Endothelial cell of umbilical vein (primary cell): Measurements from ENCODE around the gene TMEM154. TPM values are rescaled to one million over a fixed set of nuclear protein-coding genes. Genes with fewer than 3 reads are reported as not detected.

ENCODE experiments used
- BruUV-seq: library from RNA; stranded (reverse); fragments of 400-500 nt; replicated peaks from 2 replicates; lab custom pipeline; 2021; lab: Mats Ljungman, UMichigan
- CTCF ChIA-PET: fragments of 300-600, 350-600 bp; sonication (Branson Sonifier 250); formaldehyde crosslinking; loops from one replicate; lab custom pipeline; 2021; ENCODE audit warnings: antibody characterized with exemption, inconsistent platforms; lab: Charles Lee
- POLR2A ChIA-PET: fragments of 300-600, 350-600 bp; sonication (Branson Sonifier 250); formaldehyde crosslinking; loops from one replicate; lab custom pipeline; 2021; ENCODE audit warnings: antibody characterized with exemption, inconsistent platforms; lab: Charles Lee
- DNase-seq: peaks from one replicate; pipeline ENCODE4 v3.0.0-alpha.2; 2011; ENCODE audit warnings: low read depth, low spot score
- FAIRE-seq: peaks from 2 replicates; lab custom pipeline; 2011; peaks lifted over from hg19 to GRCh38; lab: Jason Lieb, UNC
- H2AFZ ChIP-seq: 2 replicates; pipeline ENCODE4 v1.6.0; 2012; ENCODE audit warnings: low read depth, low read length, control low read depth, inconsistent platforms
- H3K27ac ChIP-seq: 2 replicates; pipeline ENCODE4 v1.5.1; 2011; ENCODE audit warnings: low read depth, mild to moderate bottlenecking, control low read depth, low read length, moderate library complexity; ENCODE audit not compliant: insufficient read depth
- H3K27me3 ChIP-seq, 2 experiments: 2 replicates each; pipeline versions ENCODE4 v1.6.0 to v1.6.1; 2011; ENCODE audit warnings: low read length in 2 of 2, mixed read lengths in 1 of 2; ENCODE audit not compliant: control insufficient read depth in 2 of 2, insufficient read depth in 2 of 2
- H3K36me3 ChIP-seq, 2 experiments: 2 replicates in 1 of 2; 3 replicates in 1 of 2; pipeline ENCODE4 v1.5.1; 2011; ENCODE audit warnings: low read length in 2 of 2, mild to moderate bottlenecking in 1 of 2, moderate library complexity in 1 of 2; ENCODE audit not compliant: control insufficient read depth in 2 of 2, insufficient read depth in 2 of 2; ENCODE audit errors: extremely low read depth in 1 of 2
- H3K4me1 ChIP-seq: 3 replicates; pipeline ENCODE4 v1.5.1; 2011; ENCODE audit warnings: mild to moderate bottlenecking, low read length; ENCODE audit not compliant: control insufficient read depth, insufficient read depth; ENCODE audit errors: extremely low read depth
- H3K4me2 ChIP-seq: 2 replicates; pipeline ENCODE4 v1.6.1; 2011; ENCODE audit warnings: low read length, control low read depth, mixed read lengths; ENCODE audit not compliant: insufficient read depth
- H3K4me3 ChIP-seq, 3 experiments: fragments of 200-600 bp in 1 of 3; sonication (generic), shearing (Covaris generic) in 1 of 3; replicated peaks in 1 of 3; 2 replicates each; pipeline ENCODE4 v1.5.1; 2011 to 2016; ENCODE audit warnings: control low read depth in 3 of 3, low read length in 3 of 3, mild to moderate bottlenecking in 2 of 3, inconsistent platforms in 1 of 3, low read depth in 1 of 3, moderate library complexity in 1 of 3; ENCODE audit not compliant: insufficient read depth in 1 of 3
- H3K79me2 ChIP-seq: 2 replicates; pipeline ENCODE4 v1.6.0; 2012; ENCODE audit warnings: low read length, inconsistent platforms; ENCODE audit not compliant: control insufficient read depth, insufficient read depth
- H3K9ac ChIP-seq: replicated peaks from 2 replicates; pipeline ENCODE3; 2011; ENCODE audit warnings: low read length, control low read depth; ENCODE audit not compliant: insufficient read depth; ENCODE audit errors: extremely low read depth
- H3K9me1 ChIP-seq: replicated peaks from 3 replicates; pipeline ENCODE4 v1.6.0; 2011; ENCODE audit warnings: mild to moderate bottlenecking, low read length; ENCODE audit not compliant: control insufficient read depth, insufficient read depth; ENCODE audit errors: extremely low read depth
- H3K9me3 ChIP-seq: replicated peaks from 2 replicates; pipeline ENCODE4 v1.5.1; 2012; ENCODE audit warnings: low read length, inconsistent platforms; ENCODE audit not compliant: control insufficient read depth, insufficient read depth
- H4K20me1 ChIP-seq: replicated peaks from 2 replicates; pipeline ENCODE3; 2011; ENCODE audit warnings: mild to moderate bottlenecking, low read length; ENCODE audit not compliant: control insufficient read depth, insufficient read depth; ENCODE audit errors: extremely low read depth
- EZH2 ChIP-seq: IDR thresholded peaks from 2 replicates; pipeline ENCODE4 v1.6.1; 2012; ENCODE audit warnings: borderline replicate concordance, low read depth, mild to moderate bottlenecking, moderate library complexity, low read length, inconsistent platforms; ENCODE audit not compliant: severe bottlenecking
- FOS ChIP-seq: IDR thresholded peaks from 2 replicates; pipeline ENCODE4 v1.6.1; 2011; ENCODE audit warnings: mild to moderate bottlenecking, low read length, moderate library complexity, borderline replicate concordance; ENCODE audit not compliant: insufficient read depth
- GATA2 ChIP-seq: IDR thresholded peaks from 2 replicates; pipeline ENCODE4 v1.7.0; 2011; ENCODE audit warnings: low read depth, mild to moderate bottlenecking, moderate library complexity, mixed read lengths, low read length; ENCODE audit not compliant: insufficient read length, insufficient read depth
- JUN ChIP-seq: IDR thresholded peaks from 2 replicates; pipeline ENCODE4 v1.6.1; 2011; ENCODE audit warnings: borderline replicate concordance, low read depth; ENCODE audit not compliant: insufficient read length, insufficient read depth
- MYC ChIP-seq: IDR thresholded peaks from one replicate; pipeline ENCODE4 v1.6.1; 2011; ENCODE audit warnings: mild to moderate bottlenecking, low read depth, low read length
- POLR2A ChIP-seq: IDR thresholded peaks from 2 replicates; pipeline ENCODE4 v1.6.1; 2012; ENCODE audit warnings: low read depth, mild to moderate bottlenecking, control low read depth, low read length
- POLR2AphosphoS5 ChIP-seq: IDR thresholded peaks from 2 replicates; pipeline ENCODE4 v1.6.1; 2012; ENCODE audit warnings: low read depth, mild to moderate bottlenecking, control low read depth, low read length, moderate library complexity; ENCODE audit not compliant: insufficient read depth
- dilution Hi-C: fragments of 300-500 bp; cut with MboI; formaldehyde crosslinking; loops from one replicate; pipeline ENCODE4 v1.15.0; 2019; ENCODE audit warnings: low sequenced_read_pairs; ENCODE audit not compliant: extremely low pct_ligation_motif_present
- intact Hi-C: fragments of 100-400 bp; cut with micrococcal nuclease; formaldehyde crosslinking; loops from one replicate; pipeline ENCODE4 v1.10.0; 2022
- polyA plus RNA-seq, 4 experiments: library from polyadenylated mRNA; depleted of rRNA in 3 of 4; stranded (reverse) in 3 of 4; unstranded in 1 of 4; fragments of >200 nt; gene quantifications; 2 replicates each; pipeline versions ENCODE4 v1.2.1 to v1.2.3, GENCODE V29; 2011 to 2012; ENCODE audit warnings: missing spikeins in 1 of 4
- total RNA-seq: library from RNA; stranded (reverse); gene quantifications from 2 replicates; pipeline ENCODE4 v1.2.3, GENCODE V29; 2021
- TF ChIP-seq, protein P1 (sequence below): IDR thresholded peaks from 2 replicates; pipeline ENCODE4 v1.6.1; 2011; ENCODE audit not compliant: insufficient read depth, insufficient read length
- TF ChIP-seq, protein P2 (sequence below), 2 donors: IDR thresholded peaks; 1 replicate in 1 of 2; 2 replicates in 1 of 2; pipeline ENCODE4 v1.5.1; 2011; ENCODE audit warnings: low read length in 2 of 2, mild to moderate bottlenecking in 2 of 2, moderate library complexity in 2 of 2, control low read depth in 1 of 2, inconsistent platforms in 1 of 2, low read depth in 1 of 2; ENCODE audit not compliant: insufficient read depth in 1 of 2; ENCODE audit errors: extremely low read depth in 1 of 2

Gene TMEM154
- total and polyA plus RNA-seq, 2 donors (not counting 3 experiments of a cell fraction or from before 2014, with no cell fraction given) = 5.4 to 50.0 TPM

DNA sequence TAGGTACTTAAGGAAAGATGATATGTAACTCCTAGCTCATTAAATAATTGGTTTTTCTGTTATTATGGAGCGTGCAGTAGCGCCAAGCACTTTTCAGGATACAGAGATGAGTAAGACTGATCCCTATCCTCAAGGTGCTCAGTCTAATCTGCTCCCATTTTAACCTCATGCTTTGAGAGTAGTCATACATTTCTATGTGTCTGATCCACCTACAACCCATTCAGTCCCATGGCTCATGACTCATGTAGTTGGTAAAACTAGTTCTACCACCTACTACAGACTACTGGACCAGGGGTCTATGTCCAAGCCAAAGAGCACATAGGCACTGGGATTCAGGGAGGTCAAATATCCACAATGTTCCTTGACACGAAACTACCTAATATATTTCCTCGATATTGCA, 60.8 kb downstream of the TMEM154 start:
- intact Hi-C loops = no loop called here
- DNase-seq = no peak
- Histone ChIP-seq H2AFZ (no peak overlapping the region), H3K27me3 (peaks cover 3 to 17% of the 10 kb centered on the region in 2 experiments), H3K4me2 (no peak overlapping the region), H3K27ac (no peak overlapping the region), H3K9me3 (no peaks in the 10 kb centered on the region), H4K20me1 (no peaks in the 10 kb centered on the region), H3K9me1 (no peaks in the 10 kb centered on the region), H3K79me2 (no peaks in the 10 kb centered on the region), H3K4me3 (no peak overlapping the region), H3K9ac (no peak overlapping the region), H3K36me3 (no peaks in the 10 kb centered on the region), H3K4me1 (no peaks in the 10 kb centered on the region)
- ChIA-PET POLR2A (no interaction called here), CTCF (no interaction called here)
- BruUV-seq = no TSS peak
- no peak for FAIRE-seq
- dilution Hi-C loops = no loop called here
- TF ChIP-seq, protein P1, sequence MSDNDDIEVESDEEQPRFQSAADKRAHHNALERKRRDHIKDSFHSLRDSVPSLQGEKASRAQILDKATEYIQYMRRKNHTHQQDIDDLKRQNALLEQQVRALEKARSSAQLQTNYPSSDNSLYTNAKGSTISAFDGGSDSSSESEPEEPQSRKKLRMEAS = no peak
- no peak for TF ChIP-seq GATA2

DNA sequence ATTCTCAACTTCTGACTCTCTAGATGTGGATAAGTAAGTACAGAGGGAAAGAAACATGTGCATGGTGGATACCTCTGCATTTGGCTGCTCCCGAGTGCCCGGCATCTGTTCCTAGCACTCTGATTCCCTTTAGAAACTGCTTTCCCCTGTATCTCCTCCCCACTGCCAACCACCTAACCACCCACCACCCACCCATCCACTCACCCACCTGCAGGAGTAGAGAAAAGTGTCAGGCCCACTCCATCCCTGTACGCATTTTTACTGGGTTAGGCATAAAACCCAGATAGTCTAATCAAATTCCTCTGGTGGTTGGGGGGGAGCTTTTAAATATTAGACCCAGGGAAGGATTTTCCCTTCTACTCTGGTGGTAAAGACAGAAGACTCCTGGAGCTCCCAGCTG, 63.0 kb downstream of the TMEM154 start:
- no peaks in the 10 kb centered on the region for H4K20me1 ChIP-seq
- H3K9me3 ChIP-seq = no peaks in the 10 kb centered on the region
- H3K36me3 ChIP-seq = no peaks in the 10 kb centered on the region
- H3K9ac ChIP-seq = no peak overlapping the region
- no peak overlapping the region for H3K4me3 ChIP-seq
- no peaks in the 10 kb centered on the region for H3K79me2 ChIP-seq
- H3K9me1 ChIP-seq = no peaks in the 10 kb centered on the region
- BruUV-seq = no TSS peak
- POLR2A ChIA-PET = interaction anchor here (0.6 kb wide), 1 partner anchor 64 kb away, joined by 4 read pairs; no protein-coding TSS in a partner anchor
- CTCF ChIA-PET = no interaction called here
- no peaks in the 10 kb centered on the region for H3K4me1 ChIP-seq
- TF ChIP-seq GATA2 (no peak), FOS (no peak), MYC (no peak), POLR2AphosphoS5 (no peak), EZH2 (no peak), POLR2A (no peak), JUN (no peak)
- TF ChIP-seq, protein P2, sequence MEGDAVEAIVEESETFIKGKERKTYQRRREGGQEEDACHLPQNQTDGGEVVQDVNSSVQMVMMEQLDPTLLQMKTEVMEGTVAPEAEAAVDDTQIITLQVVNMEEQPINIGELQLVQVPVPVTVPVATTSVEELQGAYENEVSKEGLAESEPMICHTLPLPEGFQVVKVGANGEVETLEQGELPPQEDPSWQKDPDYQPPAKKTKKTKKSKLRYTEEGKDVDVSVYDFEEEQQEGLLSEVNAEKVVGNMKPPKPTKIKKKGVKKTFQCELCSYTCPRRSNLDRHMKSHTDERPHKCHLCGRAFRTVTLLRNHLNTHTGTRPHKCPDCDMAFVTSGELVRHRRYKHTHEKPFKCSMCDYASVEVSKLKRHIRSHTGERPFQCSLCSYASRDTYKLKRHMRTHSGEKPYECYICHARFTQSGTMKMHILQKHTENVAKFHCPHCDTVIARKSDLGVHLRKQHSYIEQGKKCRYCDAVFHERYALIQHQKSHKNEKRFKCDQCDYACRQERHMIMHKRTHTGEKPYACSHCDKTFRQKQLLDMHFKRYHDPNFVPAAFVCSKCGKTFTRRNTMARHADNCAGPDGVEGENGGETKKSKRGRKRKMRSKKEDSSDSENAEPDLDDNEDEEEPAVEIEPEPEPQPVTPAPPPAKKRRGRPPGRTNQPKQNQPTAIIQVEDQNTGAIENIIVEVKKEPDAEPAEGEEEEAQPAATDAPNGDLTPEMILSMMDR (IDR thresholded peaks at IDR 0.05; ENCODE audit: extremely low read depth in 1 of 2, insufficient read depth in 1 of 2, low read depth in 1 of 2, low read length in 2 of 2) = no peak
- TF ChIP-seq, protein P1 = no peak
- FAIRE-seq (no peak), DNase-seq (no peak)
- H2AFZ ChIP-seq = no peak overlapping the region
- dilution Hi-C loops (no loop called here), intact Hi-C loops (no loop called here)
- no peak overlapping the region for H3K4me2 ChIP-seq
- peaks cover 3 to 26% of the 10 kb centered on the region in 2 experiments for H3K27me3 ChIP-seq
- H3K27ac ChIP-seq = no peak overlapping the region
